Hindlimb muscle (tissue), 1 donor: ENCODE results near the gene B3GAT1. TPM values are rescaled to one million over a fixed set of nuclear protein-coding genes. Genes with fewer than 3 reads are reported as not detected.
"Not testable (repeated sequence)": the region's sequence is repeated elsewhere in the genome, so short reads cannot be mapped to it uniquely, and the experiment has no call there.

Experiments used
- DNase-seq: peaks from one replicate; pipeline ENCODE4 v3.0.0-alpha.2; 2013
- polyA plus RNA-seq: library from polyadenylated mRNA; unstranded; fragments of 120-200 nt; gene quantifications from one replicate; pipeline ENCODE4 v1.2.1, GENCODE V29; 2013; ENCODE audit not compliant: insufficient read length

Gene B3GAT1
- polyA plus RNA-seq = 0.10 TPM

- no peak for DNase-seq
These were observed at the start of gene B3GAT1 for GRCh38 chr11:134412203-134413042. B3GAT1 (minus strand) TSS chr11:134412242; CDS start chr11:134387659, 24,583 bp downstream.

- no peak for DNase-seq
These were observed 49.6 kb upstream of the B3GAT1 start for GRCh38 chr11:134461621-134462020.

GRCh38 chr11:134460881-134461280, 48.8 kb upstream of the B3GAT1 start:
- no peak for DNase-seq

GRCh38 chr11:134460062-134460561, 48.1 kb upstream of the B3GAT1 start:
- no peak for DNase-seq

GRCh38 chr11:134459246-134460061, 47.4 kb upstream of the B3GAT1 start:
- DNase-seq = no peak

GRCh38 chr11:134457411-134458007, 45.5 kb upstream of the B3GAT1 start:
- not testable (repeated sequence) for DNase-seq

- DNase-seq = no peak
These were observed 43.5 kb upstream of the B3GAT1 start for GRCh38 chr11:134455516-134455915.

GRCh38 chr11:134454146-134454690, 42.2 kb upstream of the B3GAT1 start:
- no peak for DNase-seq

- DNase-seq = no peak
These were observed 41.4 kb upstream of the B3GAT1 start for GRCh38 chr11:134453441-134453840.

- DNase-seq = no peak
These were observed 40.8 kb upstream of the B3GAT1 start for GRCh38 chr11:134452838-134453155.

GRCh38 chr11:134452026-134452837, 40.2 kb upstream of the B3GAT1 start:
- DNase-seq = no peak

- no peak for DNase-seq
These were observed 38.1 kb upstream of the B3GAT1 start for GRCh38 chr11:134450186-134450585.

- no peak for DNase-seq
These were observed 37.7 kb upstream of the B3GAT1 start for GRCh38 chr11:134449713-134450112.

- DNase-seq = no peak
These were observed 37.0 kb upstream of the B3GAT1 start for GRCh38 chr11:134449051-134449450.

- DNase-seq = no peak
These were observed 35.7 kb upstream of the B3GAT1 start for GRCh38 chr11:134447696-134448095.

- DNase-seq = no peak
These were observed 33.7 kb upstream of the B3GAT1 start for GRCh38 chr11:134445601-134446325.

- not testable (repeated sequence) for DNase-seq
These were observed 32.4 kb upstream of the B3GAT1 start for GRCh38 chr11:134444160-134445108.

GRCh38 chr11:134443246-134443645, 31.2 kb upstream of the B3GAT1 start:
- no peak for DNase-seq

- DNase-seq = no peak
These were observed 30.2 kb upstream of the B3GAT1 start for GRCh38 chr11:134442246-134442645.

GRCh38 chr11:134441706-134442105, 29.7 kb upstream of the B3GAT1 start:
- DNase-seq = no peak
